GM23338 (cell line): ENCODE results near the gene NLN.

Source experiments
- POLR2AphosphoS5 ChIP-seq: IDR thresholded peaks from 2 replicates; pipeline ENCODE4 v1.6.1; 2016; ENCODE audit warnings: antibody characterized with exemption, low read depth
- TF ChIP-seq, protein P1 (sequence below): IDR thresholded peaks from one replicate; pipeline ENCODE4 v1.6.1; 2018; ENCODE audit warnings: antibody characterized with exemption; ENCODE audit not compliant: unreplicated experiment
- TF ChIP-seq, protein P2 (sequence below), 2 experiments: fragments of 200-600 bp in 1 of 2; sonication (generic) in 1 of 2; conservative IDR thresholded peaks; 2 replicates each; pipeline versions ENCODE4 v1.5.1 to v1.6.1; 2016 to 2017; ENCODE audit warnings: antibody characterized with exemption in 2 of 2, low read depth in 2 of 2, mild to moderate bottlenecking in 2 of 2, moderate library complexity in 1 of 2

DNA sequence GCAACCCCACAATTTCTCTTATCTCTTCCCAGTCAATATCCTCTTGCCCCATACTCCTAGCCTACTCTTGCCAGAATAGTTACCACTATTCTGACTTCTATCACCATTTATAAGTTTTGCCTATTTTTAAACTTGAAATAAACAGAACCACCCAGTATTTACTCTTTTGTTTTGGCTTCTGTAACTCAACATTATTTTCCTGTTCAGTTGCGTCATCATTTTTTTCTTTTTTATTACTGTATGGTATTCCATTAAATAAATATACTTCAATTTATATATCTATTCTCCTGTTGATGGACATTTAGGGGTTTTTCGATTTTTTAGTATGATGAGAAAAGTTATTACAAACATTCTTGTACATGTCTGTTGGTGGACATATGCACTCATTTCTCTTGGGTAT is 141.7 kb downstream of the NLN start:
- TF ChIP-seq POLR2AphosphoS5 = no peak
- TF ChIP-seq, protein P1, sequence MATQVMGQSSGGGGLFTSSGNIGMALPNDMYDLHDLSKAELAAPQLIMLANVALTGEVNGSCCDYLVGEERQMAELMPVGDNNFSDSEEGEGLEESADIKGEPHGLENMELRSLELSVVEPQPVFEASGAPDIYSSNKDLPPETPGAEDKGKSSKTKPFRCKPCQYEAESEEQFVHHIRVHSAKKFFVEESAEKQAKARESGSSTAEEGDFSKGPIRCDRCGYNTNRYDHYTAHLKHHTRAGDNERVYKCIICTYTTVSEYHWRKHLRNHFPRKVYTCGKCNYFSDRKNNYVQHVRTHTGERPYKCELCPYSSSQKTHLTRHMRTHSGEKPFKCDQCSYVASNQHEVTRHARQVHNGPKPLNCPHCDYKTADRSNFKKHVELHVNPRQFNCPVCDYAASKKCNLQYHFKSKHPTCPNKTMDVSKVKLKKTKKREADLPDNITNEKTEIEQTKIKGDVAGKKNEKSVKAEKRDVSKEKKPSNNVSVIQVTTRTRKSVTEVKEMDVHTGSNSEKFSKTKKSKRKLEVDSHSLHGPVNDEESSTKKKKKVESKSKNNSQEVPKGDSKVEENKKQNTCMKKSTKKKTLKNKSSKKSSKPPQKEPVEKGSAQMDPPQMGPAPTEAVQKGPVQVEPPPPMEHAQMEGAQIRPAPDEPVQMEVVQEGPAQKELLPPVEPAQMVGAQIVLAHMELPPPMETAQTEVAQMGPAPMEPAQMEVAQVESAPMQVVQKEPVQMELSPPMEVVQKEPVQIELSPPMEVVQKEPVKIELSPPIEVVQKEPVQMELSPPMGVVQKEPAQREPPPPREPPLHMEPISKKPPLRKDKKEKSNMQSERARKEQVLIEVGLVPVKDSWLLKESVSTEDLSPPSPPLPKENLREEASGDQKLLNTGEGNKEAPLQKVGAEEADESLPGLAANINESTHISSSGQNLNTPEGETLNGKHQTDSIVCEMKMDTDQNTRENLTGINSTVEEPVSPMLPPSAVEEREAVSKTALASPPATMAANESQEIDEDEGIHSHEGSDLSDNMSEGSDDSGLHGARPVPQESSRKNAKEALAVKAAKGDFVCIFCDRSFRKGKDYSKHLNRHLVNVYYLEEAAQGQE = no peak
- TF ChIP-seq, protein P2, sequence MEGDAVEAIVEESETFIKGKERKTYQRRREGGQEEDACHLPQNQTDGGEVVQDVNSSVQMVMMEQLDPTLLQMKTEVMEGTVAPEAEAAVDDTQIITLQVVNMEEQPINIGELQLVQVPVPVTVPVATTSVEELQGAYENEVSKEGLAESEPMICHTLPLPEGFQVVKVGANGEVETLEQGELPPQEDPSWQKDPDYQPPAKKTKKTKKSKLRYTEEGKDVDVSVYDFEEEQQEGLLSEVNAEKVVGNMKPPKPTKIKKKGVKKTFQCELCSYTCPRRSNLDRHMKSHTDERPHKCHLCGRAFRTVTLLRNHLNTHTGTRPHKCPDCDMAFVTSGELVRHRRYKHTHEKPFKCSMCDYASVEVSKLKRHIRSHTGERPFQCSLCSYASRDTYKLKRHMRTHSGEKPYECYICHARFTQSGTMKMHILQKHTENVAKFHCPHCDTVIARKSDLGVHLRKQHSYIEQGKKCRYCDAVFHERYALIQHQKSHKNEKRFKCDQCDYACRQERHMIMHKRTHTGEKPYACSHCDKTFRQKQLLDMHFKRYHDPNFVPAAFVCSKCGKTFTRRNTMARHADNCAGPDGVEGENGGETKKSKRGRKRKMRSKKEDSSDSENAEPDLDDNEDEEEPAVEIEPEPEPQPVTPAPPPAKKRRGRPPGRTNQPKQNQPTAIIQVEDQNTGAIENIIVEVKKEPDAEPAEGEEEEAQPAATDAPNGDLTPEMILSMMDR (conservative IDR thresholded peaks at IDR 0.05; ENCODE audit: low read depth in 2 of 2) = no peak
